GM21528 (cell line): ENCODE measurements around the gene TRMT10C.

Experiments used
- ATAC-seq: cut with Tn5 transposase; IDR thresholded peaks from one replicate; pipeline ENCODE4 v1.9.1; 2021; ENCODE audit warnings: mild to moderate bottlenecking, moderate library complexity; ENCODE audit not compliant: unreplicated experiment, low FRiP score

Gene TRMT10C

DNA sequence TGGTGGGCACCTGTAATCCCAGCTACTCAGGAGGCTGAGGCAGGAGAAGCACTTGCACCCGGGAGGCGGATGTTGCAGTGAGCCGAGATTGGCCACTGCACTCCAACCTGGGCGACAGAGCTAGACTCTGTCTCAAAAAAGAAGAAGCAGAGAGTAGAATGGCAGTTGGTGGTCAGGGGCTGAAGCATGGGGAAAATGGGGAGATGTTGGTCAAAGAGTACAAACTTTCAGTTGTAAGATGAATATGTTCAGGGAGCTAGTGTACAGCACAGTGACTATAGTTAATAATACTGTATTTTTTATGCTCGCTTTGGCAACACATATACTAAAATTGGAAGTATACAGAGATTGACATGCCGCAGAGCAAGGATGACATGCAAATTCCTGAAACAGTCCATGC is 53.9 kb downstream of the TRMT10C start:
- ATAC-seq, result no peak
